Stimulated activated CD8-positive, alpha-beta memory T cell treated with anti-CD3 and anti-CD28 coated beads, Interleukin-12 subunit alpha, Interleukin-12 subunit beta, amount 100 ng/mL, for 1 hour (primary cell): ENCODE results near the gene USP5.

ENCODE experiments used
- DNase-seq: peaks from one replicate; pipeline ENCODE4 v3.0.0-alpha.2; 2020; ENCODE audit warnings: low read depth

USP5 gene

DNA sequence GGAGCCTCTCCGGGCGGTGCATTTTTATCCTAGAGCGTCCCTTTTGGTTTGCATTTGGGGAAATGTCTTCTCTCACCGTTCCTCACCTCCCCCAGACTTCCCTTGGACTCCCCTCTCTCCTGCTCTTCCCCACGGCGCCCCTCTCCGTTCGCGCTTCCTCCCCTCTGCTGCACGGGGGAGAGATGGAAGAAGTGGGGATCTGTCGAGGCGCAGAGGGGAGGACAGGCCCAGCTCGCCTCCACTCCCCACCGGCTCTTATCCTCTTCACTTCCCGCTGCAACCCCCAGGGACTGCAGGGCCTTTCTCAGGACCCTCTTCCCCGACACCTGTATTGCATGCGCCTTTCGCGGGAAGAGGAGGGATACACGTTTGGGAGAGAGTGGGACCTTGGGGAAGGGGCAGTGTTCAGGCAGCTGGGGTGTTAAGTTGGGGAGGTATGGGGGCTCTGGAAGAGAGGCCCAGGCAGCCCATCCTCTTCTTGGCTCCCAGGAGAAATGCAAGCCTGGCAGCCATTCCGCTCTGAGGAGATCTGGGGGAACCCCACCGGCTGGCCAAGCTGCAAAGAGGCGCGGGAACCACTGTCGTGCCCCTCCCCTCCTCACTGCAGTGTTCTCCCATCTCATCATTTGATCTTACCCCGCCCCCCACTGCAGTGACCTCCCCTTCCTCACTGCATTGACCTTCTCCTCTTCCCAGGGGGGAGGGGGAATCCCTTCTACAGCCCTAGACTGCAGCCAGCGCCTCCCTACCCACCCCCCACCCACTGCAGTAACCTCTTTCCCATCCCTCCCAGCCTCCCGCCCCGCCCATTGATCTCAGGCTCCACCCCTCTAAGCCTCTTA lies 63.2 kb downstream of the USP5 start:
- DNase-seq: no peak

GRCh38 chr12:6915789-6916285 lies 63.9 kb downstream of the USP5 start:
- DNase-seq: no peak
